Cardiac septum (tissue), 1 donor: ENCODE data around the gene CERK. TPM values are rescaled to one million over a fixed set of nuclear protein-coding genes. Genes with fewer than 3 reads are reported as not detected.

ENCODE experiments used
- DNase-seq: peaks from one replicate; pipeline ENCODE4 v3.0.0-alpha.2; 2020; ENCODE audit warnings: low spot score
- intact Hi-C: fragments of 100-400 bp; cut with DNase I; formaldehyde crosslinking; loops from one replicate; pipeline ENCODE4 v1.14.0; 2022
- total RNA-seq: library from RNA; stranded (reverse); fragmentation: NEBNext Ultra II Directional; extraction: Animal tissue kit (Norgen Biotek cat#: 25700); gene quantifications from one replicate; pipeline ENCODE4 v1.2.1, GENCODE V29; 2021
- donor health status: DM: no; HTN: no; CAD: no.

CERK gene
- total RNA-seq, 1 donor from 2014 or later: 60.0 TPM

- DNase-seq: no peak
These were observed 14.9 kb upstream of the CERK start for GRCh38 chr22:46752988-46753310.

GRCh38 chr22:46752286-46752987 is 14.4 kb upstream of the CERK start:
- DNase-seq: no peak
- intact Hi-C loops: no loop called here

More at GRCh38 chr22:46752988-46753310, 14.9 kb upstream of the CERK start:
- intact Hi-C loops: no loop called here

GRCh38 chr22:46750863-46751443 is 12.9 kb upstream of the CERK start:
- intact Hi-C loops: no loop called here
- DNase-seq: no peak

GRCh38 chr22:46750530-46750800 is 12.4 kb upstream of the CERK start:
- intact Hi-C loops: no loop called here
- DNase-seq: no peak

- intact Hi-C loops: no loop called here
- no peak for DNase-seq
These were observed 11.9 kb upstream of the CERK start for GRCh38 chr22:46749682-46750529.

- no peak for DNase-seq
- intact Hi-C loops: no loop called here
These were observed 11.0 kb upstream of the CERK start for GRCh38 chr22:46748908-46749675.

GRCh38 chr22:46748206-46748907 is 10.3 kb upstream of the CERK start:
- no peak for DNase-seq

GRCh38 chr22:46747646-46748045 is 9.6 kb upstream of the CERK start:
- intact Hi-C loops: no loop called here

More at GRCh38 chr22:46748206-46748907, 10.3 kb upstream of the CERK start:
- intact Hi-C loops: no loop called here

GRCh38 chr22:46746620-46747019 is 8.6 kb upstream of the CERK start:
- intact Hi-C loops: no loop called here
- no peak for DNase-seq

More at GRCh38 chr22:46747646-46748045, 9.6 kb upstream of the CERK start:
- DNase-seq: no peak

- intact Hi-C loops: no loop called here
- DNase-seq: no peak
These were observed 8.1 kb upstream of the CERK start for GRCh38 chr22:46746192-46746591.

GRCh38 chr22:46744581-46744980 is 6.5 kb upstream of the CERK start:
- intact Hi-C loops: loop anchor here (5.0 kb wide), 1 partner anchor 182 kb away; no protein-coding TSS in a partner anchor
- DNase-seq: no peak

- DNase-seq: no peak
- intact Hi-C loops: loop anchor here (5.0 kb wide), 1 partner anchor 180 kb away; no protein-coding TSS in a partner anchor
These were observed 4.6 kb upstream of the CERK start for GRCh38 chr22:46742576-46743221.

GRCh38 chr22:46741974-46742519 is 4.0 kb upstream of the CERK start:
- no peak for DNase-seq
- intact Hi-C loops: loop anchor here (5.0 kb wide), 1 partner anchor 180 kb away; no protein-coding TSS in a partner anchor

GRCh38 chr22:46740910-46741780 is 3.1 kb upstream of the CERK start:
- no peak for DNase-seq
- intact Hi-C loops: loop anchor here (5.0 kb wide), 1 partner anchor 179 kb away; no protein-coding TSS in a partner anchor

GRCh38 chr22:46739094-46739870 is 1.2 kb upstream of the CERK start:
- DNase-seq: no peak
- intact Hi-C loops: loop anchor here (5.0 kb wide), 2 partner anchors 162 to 192 kb away; no protein-coding TSS in a partner anchor

- intact Hi-C loops: loop anchor here (5.0 kb wide), 2 partner anchors 161 to 191 kb away; no protein-coding TSS in a partner anchor
- no peak for DNase-seq
These were observed 618 bp upstream of the CERK start for GRCh38 chr22:46738647-46739093.
